ENCODE results near the gene MAPK4.
A peak's percentile ranks its signal among the peaks of the same experiment; 100 is the strongest.

The MAPK4 gene

DNA sequence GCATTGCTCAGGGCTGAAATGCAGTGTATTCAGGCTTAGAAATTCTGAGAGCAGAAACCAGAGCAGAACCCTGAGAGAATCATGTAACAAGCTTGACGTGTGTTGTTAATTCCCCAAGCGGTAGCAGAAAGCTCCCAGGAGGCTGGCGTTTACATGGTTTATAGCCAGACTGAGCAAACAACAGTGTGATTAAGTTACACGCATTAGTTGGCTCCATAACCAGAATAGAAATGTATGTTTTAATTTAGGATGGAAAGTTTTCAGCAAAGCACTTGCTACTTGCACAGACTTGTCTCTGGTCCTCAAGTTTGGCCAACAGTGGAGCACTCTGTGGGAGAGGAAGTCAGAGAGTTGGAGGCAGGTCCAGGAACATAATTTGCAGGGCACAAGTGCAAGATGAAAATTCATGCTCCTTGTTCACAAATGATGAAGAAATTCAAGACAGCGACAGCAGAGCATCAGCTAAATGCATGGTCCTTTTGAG, 69.3 kb downstream of the MAPK4 start (continued):
- TF ChIP-seq KLF7 (tag by site-specific recombination; IDR thresholded peaks at IDR 0.05; ENCODE audit: borderline replicate concordance) (peak; percentile 66; the same call in 1 of the 2 replicates), SETDB1 (IDR thresholded peaks at IDR 0.05; ENCODE audit: insufficient read length, low read length) (no peak), TRIM28 (IDR thresholded peaks at IDR 0.05; ENCODE audit: borderline replicate concordance, low read length) (peak; percentile 88; the same call in 1 of the 2 replicates), ZNF24 (tag by site-specific recombination; IDR thresholded peaks at IDR 0.05) (peak; percentile 89), ZNF324 (tag by site-specific recombination; IDR thresholded peaks at IDR 0.05) (peak; percentile 54; the same call in 1 of the 2 replicates), ZNF701 (tag by site-specific recombination; IDR thresholded peaks at IDR 0.05) (no peak), ZNF558 (tag by site-specific recombination; IDR thresholded peaks at IDR 0.05) (peak; percentile 56; the same call in 1 of the 2 replicates), YY1 (tag by site-specific recombination; IDR thresholded peaks at IDR 0.05) (no peak)

- CTCF ChIA-PET = interaction anchor here (0.6 kb wide), 1 partner anchor 132 kb away, joined by 4 read pairs; no protein-coding TSS in a partner anchor
- Histone ChIP-seq H3K4me3 (ENCODE audit: low read depth, low read length) (no peak overlapping the region), H3K4me1 (ENCODE audit: control insufficient read depth, insufficient read depth, low read length) (peaks cover 50% of the 10 kb centered on the region), H3K9me3 (ENCODE audit: control insufficient read depth, insufficient read depth, low read depth, low read length) (no peaks in the 10 kb centered on the region), H3K36me3 (ENCODE audit: control insufficient read depth in 2 of 2, insufficient read depth in 1 of 2, low read length in 2 of 2) (no peaks in the 10 kb centered on the region), H3K27ac (ENCODE audit: extremely low read depth, low read depth, low read length) (peak overlapping the region; percentile 83; the same call in 1 of the 2 replicates)
- POLR2A ChIA-PET = no interaction called here
- TF ChIP-seq SCRT1 (tag by site-specific recombination; IDR thresholded peaks at IDR 0.05; ENCODE audit: borderline replicate concordance) (0 out of 2 replicates have a peak, but pooled peaks have one; percentile 35), ZBTB8A (tag by site-specific recombination; IDR thresholded peaks at IDR 0.05) (no peak), ZNF561 (tag by site-specific recombination; IDR thresholded peaks at IDR 0.05; ENCODE audit: borderline replicate concordance) (no peak), ZNF433 (tag by site-specific recombination; IDR thresholded peaks at IDR 0.05; ENCODE audit: low read depth) (no peak), ZNF654 (tag by site-specific recombination; IDR thresholded peaks at IDR 0.05; ENCODE audit: low read depth) (no peak), KLF7 (tag by site-specific recombination; IDR thresholded peaks at IDR 0.05; ENCODE audit: borderline replicate concordance) (no peak), ZNF837 (tag by site-specific recombination; IDR thresholded peaks at IDR 0.05) (no peak), ZNF157 (tag by site-specific recombination; IDR thresholded peaks at IDR 0.05) (no peak), FEZF1 (tag by site-specific recombination; IDR thresholded peaks at IDR 0.05) (peak; percentile 9; the same call in 1 of the 2 replicates), ZNF366 (tag by site-specific recombination; conservative IDR thresholded peaks at IDR 0.05) (no peak), ZNF843 (tag by site-specific recombination; IDR thresholded peaks at IDR 0.05) (no peak), ZSCAN30 (tag by site-specific recombination; IDR thresholded peaks at IDR 0.05) (no peak), ZNF221 (tag by site-specific recombination; IDR thresholded peaks at IDR 0.05; ENCODE audit: borderline replicate concordance) (no peak), ZBTB20 (tag by site-specific recombination; IDR thresholded peaks at IDR 0.05) (0 out of 2 replicates have a peak, but pooled peaks have one; percentile 41), ZEB2 (tag by site-specific recombination; IDR thresholded peaks at IDR 0.05) (no peak), ZNF132 (tag by site-specific recombination; IDR thresholded peaks at IDR 0.05; ENCODE audit: borderline replicate concordance) (no peak), SETDB1 (IDR thresholded peaks at IDR 0.05; ENCODE audit: insufficient read length, low read length) (no peak)
- TF ChIP-seq, protein P1, sequence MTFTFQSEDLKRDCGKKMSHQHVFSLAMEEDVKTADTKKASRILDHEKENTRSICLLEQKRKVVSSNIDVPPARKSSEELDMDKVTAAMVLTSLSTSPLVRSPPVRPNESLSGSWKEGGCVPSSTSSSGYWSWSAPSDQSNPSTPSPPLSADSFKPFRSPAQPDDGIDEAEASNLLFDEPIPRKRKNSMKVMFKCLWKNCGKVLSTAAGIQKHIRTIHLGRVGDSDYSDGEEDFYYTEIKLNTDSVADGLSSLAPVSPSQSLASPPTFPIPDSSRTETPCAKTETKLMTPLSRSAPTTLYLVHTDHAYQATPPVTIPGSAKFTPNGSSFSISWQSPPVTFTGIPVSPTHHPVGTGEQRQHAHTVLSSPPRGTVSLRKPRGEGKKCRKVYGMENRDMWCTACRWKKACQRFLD (tag by site-specific recombination; IDR thresholded peaks at IDR 0.05) = no peak
- TF ChIP-seq, protein P2, sequence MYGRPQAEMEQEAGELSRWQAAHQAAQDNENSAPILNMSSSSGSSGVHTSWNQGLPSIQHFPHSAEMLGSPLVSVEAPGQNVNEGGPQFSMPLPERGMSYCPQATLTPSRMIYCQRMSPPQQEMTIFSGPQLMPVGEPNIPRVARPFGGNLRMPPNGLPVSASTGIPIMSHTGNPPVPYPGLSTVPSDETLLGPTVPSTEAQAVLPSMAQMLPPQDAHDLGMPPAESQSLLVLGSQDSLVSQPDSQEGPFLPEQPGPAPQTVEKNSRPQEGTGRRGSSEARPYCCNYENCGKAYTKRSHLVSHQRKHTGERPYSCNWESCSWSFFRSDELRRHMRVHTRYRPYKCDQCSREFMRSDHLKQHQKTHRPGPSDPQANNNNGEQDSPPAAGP (tag by site-specific recombination; IDR thresholded peaks at IDR 0.05) = no peak
These were observed 71.0 kb downstream of the MAPK4 start for GRCh38 chr18:50630895-50631294.

All from HEK293 (cell line).